Measurements from ENCODE around the gene FXYD4. TPM values are rescaled to one million over a fixed set of nuclear protein-coding genes. Genes with fewer than 3 reads are reported as not detected.
"Not testable (repeated sequence)": the region's sequence is repeated elsewhere in the genome, so short reads cannot be mapped to it uniquely, and the experiment has no call there.

Gene FXYD4
- total RNA-seq, 6 experiments from 2014 or later: not detected

DNA sequence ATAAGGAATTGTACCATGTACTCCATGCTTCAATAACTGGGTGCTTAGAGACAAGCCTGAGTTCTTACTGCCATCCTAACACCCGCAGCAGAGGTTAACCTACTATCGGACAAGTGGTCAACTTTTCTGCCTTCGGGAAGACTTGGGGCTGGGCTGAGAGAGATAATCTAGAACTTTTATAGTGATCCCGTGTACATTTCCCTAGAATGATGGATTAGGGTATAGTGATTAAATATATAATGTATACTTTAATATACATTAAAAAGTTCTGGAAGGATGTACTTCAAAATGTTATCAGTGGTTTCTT lies 49.7 kb downstream of the FXYD4 start:
- 9% methylated on average over 4 of the region's 4 CpGs for WGBS (ENCODE audit: insufficient coverage, low coverage, low lambda C conversion rate, missing lambda C conversion rate)
- intact Hi-C loops (cut with DNase I): no loop called here
- no peak for ATAC-seq

DNA sequence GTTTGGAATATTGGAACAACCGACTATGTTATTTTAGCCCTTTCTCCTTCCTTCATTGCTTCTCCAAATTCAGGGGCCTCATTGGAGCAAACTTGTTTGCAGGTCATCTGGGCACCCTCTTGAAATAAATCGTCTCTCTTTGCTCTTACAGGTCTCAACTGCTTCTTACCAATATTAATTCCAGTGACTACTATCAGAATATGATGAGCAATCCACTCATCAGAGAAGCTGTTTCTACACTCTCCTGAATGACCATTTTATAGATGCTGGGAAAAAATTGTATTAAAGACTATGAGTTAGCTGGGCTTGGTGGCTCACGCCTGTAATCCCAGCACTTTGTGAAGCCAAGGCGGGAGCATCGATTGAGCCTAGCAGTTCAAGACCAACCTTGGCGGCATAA lies 50.1 kb downstream of the FXYD4 start:
- Histone ChIP-seq H3K36me3 (no peaks in the 10 kb centered on the region), H3K27ac (peak overlapping the region; percentile 93 to 100 (median 95)), H3K4me3 (peak overlapping the region in 1 of 3 donors; percentile 54), H3K4me1 (peaks cover 0 to 11% (median 6%) of the 10 kb centered on the region in 4 donors), H3K27me3 (no peaks in the 10 kb centered on the region), H3K9me3 (no peaks in the 10 kb centered on the region)
- TF ChIP-seq, protein P1, sequence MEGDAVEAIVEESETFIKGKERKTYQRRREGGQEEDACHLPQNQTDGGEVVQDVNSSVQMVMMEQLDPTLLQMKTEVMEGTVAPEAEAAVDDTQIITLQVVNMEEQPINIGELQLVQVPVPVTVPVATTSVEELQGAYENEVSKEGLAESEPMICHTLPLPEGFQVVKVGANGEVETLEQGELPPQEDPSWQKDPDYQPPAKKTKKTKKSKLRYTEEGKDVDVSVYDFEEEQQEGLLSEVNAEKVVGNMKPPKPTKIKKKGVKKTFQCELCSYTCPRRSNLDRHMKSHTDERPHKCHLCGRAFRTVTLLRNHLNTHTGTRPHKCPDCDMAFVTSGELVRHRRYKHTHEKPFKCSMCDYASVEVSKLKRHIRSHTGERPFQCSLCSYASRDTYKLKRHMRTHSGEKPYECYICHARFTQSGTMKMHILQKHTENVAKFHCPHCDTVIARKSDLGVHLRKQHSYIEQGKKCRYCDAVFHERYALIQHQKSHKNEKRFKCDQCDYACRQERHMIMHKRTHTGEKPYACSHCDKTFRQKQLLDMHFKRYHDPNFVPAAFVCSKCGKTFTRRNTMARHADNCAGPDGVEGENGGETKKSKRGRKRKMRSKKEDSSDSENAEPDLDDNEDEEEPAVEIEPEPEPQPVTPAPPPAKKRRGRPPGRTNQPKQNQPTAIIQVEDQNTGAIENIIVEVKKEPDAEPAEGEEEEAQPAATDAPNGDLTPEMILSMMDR (IDR thresholded peaks at IDR 0.05): no peak
- no peak for TF ChIP-seq POLR2A (IDR thresholded peaks at IDR 0.05)
- 72% methylated on average over 5 of the region's 6 CpGs for WGBS (ENCODE audit: insufficient coverage, low coverage, low lambda C conversion rate, missing lambda C conversion rate)
- ATAC-seq (no peak), DNase-seq (no peak)
- intact Hi-C loops (cut with DNase I): no loop called here

More for the DNA sequence above, 49.7 kb downstream of the FXYD4 start:
- Histone ChIP-seq H3K4me1 (peaks cover 0 to 11% (median 6%) of the 10 kb centered on the region in 4 donors), H3K4me3 (peak overlapping the region; percentile 45 to 61 (median 54)), H3K27me3 (no peaks in the 10 kb centered on the region), H3K36me3 (no peaks in the 10 kb centered on the region), H3K9me3 (no peaks in the 10 kb centered on the region), H3K27ac (peak overlapping the region; percentile 93 to 100 (median 95))
- TF ChIP-seq, protein P1 (IDR thresholded peaks at IDR 0.05): no peak
- TF ChIP-seq POLR2A (IDR thresholded peaks at IDR 0.05): no peak
- DNase-seq: no peak

DNA sequence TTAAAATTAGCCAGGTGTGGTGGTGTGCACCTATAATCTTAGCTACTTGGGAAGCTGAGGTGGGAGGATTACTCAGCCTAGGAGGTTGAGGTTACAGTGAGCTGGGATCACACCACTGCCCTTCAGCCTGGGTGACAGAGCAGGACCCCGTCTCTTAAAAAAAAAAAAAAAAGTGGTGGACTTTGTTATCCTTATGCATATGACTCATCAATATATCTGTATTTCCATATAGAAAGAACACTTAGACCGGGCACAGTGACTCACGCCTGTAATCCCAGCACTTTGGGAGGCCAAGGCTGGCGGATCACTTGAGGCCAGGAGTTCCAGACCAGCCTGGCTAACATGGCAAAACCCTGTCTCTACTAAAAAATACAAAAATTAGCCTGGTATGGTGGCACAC lies 50.5 kb downstream of the FXYD4 start:
- WGBS (ENCODE audit: insufficient coverage, low coverage, low lambda C conversion rate, missing lambda C conversion rate): 87% methylated on average over 3 of the region's 4 CpGs
- H3K36me3 ChIP-seq; DNase-seq; H3K4me3 ChIP-seq; ATAC-seq; H3K27me3 ChIP-seq; intact Hi-C loops (cut with DNase I); H3K9me3 ChIP-seq: not testable (repeated sequence)
- Histone ChIP-seq H3K27ac (peak overlapping the region in 2 of 3 donors; percentile 95 to 100), H3K4me1 (peaks cover 0 to 11% (median 6%) of the 10 kb centered on the region in 4 donors)

DNA sequence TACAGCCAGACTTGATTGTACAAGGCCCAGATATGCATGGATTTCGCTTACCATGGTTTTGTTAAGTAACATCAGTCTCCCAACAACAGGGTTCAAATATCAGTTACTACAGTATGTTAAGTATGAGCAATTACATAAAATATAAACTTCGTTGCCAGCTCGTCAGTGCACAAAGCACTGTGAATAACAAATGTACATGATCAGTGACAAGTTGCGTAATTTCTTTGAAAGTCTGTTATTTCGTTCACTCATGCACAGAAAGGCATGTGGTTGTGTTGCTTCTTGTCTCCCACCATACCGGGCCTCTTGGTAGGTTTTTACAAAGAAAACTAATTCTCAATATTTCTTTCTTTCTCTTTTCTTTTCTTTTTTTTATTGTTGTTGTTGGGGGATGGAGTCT lies 53.0 kb downstream of the FXYD4 start:
- intact Hi-C loops (cut with DNase I): no loop called here
- TF ChIP-seq, protein P1 (IDR thresholded peaks at IDR 0.05): no peak
- no peak for TF ChIP-seq POLR2A (IDR thresholded peaks at IDR 0.05)
- H3K4me3 ChIP-seq: no peak overlapping the region
- peaks cover 0 to 11% (median 6%) of the 10 kb centered on the region in 4 donors for H3K4me1 ChIP-seq
- ATAC-seq (no peak), DNase-seq (no peak)
- no peaks in the 10 kb centered on the region for H3K9me3 ChIP-seq
- 48% methylated on average over 6 of the region's 6 CpGs for WGBS (ENCODE audit: insufficient coverage, low coverage, low lambda C conversion rate, missing lambda C conversion rate)
- H3K36me3 ChIP-seq: no peaks in the 10 kb centered on the region
- H3K27me3 ChIP-seq: no peaks in the 10 kb centered on the region
- no peak overlapping the region for H3K27ac ChIP-seq

Small RNAs within 50 kb of the gene (small RNA-seq; reads per million reads assigned to genes)
- 0 reads per million in 2 experiments for gene RNU6ATAC11P
- 0 reads per million in 2 experiments for gene SNORD3J

Other genes starting within 250 kb of the FXYD4 start
- gene CSGALNACT2, start 233.2 kb upstream of the FXYD4 start, total RNA-seq: 10 to 100 TPM in 1 of 6 experiments, 1 to 10 TPM in 5; 5.4 to 11.1 (median 8.3) TPM
- under 1 TPM; 0.05 to 0.30 (median 0.12) TPM for gene RASGEF1A, start 104.6 kb upstream of the FXYD4 start, total RNA-seq
- 100 to 1,000 TPM; 106 to 160 (median 121) TPM for gene HNRNPF, start 37.5 kb downstream of the FXYD4 start, total RNA-seq
- gene ZNF487, start 65.5 kb downstream of the FXYD4 start, total RNA-seq: 1 to 10 TPM; 1.4 to 3.0 (median 1.8) TPM
- gene ZNF239, start 203.0 kb downstream of the FXYD4 start, total RNA-seq: 1 to 10 TPM in 3 of 6 experiments, under 1 TPM in 3; 0.56 to 1.7 (median 0.97) TPM
- gene ZNF485, start 234.8 kb downstream of the FXYD4 start, total RNA-seq: 1 to 10 TPM; 1.1 to 3.8 (median 2.1) TPM